ENCODE results near the gene PSMD13.

DNA sequence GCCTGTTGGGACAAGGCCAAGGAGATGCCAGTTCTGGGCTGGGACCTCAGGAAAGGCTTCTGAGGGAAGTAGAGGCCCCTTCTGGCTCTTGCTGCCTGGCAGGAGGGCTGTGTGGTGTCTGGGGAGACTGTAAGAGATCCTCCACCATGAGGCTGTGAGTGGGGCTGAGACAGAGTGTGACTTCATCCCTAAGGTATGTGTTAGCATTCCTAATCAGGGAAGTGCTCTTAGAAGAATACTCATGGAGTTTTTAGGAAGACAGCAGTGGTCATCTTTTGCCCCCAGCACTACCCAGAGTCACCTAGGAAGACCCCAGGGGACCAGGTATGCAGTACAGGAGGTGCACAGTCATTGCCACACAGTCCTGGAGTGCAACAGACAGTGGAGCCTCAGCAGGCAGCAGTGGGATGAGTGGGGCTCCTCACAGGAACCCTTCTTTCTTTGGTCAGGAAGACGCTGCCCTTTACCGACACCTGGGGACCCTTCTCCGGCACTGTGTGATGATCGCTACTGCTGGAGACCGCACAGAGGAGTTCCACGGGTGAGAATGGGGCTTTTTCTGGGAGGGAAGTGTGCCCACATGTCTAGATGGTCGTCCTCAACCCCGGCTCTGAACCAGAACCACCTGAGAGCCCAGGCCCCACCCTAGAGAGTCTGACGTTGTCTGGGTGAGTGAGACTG lies 26.5 kb upstream of the PSMD13 start:
- TF ChIP-seq, protein P1, sequence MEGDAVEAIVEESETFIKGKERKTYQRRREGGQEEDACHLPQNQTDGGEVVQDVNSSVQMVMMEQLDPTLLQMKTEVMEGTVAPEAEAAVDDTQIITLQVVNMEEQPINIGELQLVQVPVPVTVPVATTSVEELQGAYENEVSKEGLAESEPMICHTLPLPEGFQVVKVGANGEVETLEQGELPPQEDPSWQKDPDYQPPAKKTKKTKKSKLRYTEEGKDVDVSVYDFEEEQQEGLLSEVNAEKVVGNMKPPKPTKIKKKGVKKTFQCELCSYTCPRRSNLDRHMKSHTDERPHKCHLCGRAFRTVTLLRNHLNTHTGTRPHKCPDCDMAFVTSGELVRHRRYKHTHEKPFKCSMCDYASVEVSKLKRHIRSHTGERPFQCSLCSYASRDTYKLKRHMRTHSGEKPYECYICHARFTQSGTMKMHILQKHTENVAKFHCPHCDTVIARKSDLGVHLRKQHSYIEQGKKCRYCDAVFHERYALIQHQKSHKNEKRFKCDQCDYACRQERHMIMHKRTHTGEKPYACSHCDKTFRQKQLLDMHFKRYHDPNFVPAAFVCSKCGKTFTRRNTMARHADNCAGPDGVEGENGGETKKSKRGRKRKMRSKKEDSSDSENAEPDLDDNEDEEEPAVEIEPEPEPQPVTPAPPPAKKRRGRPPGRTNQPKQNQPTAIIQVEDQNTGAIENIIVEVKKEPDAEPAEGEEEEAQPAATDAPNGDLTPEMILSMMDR (conservative IDR thresholded peaks at IDR 0.05; ENCODE audit: low read depth, low read length): no peak
- TF ChIP-seq MAFK (IDR thresholded peaks at IDR 0.05; ENCODE audit: low read depth, low read length): no peak
- TF ChIP-seq, protein P2, sequence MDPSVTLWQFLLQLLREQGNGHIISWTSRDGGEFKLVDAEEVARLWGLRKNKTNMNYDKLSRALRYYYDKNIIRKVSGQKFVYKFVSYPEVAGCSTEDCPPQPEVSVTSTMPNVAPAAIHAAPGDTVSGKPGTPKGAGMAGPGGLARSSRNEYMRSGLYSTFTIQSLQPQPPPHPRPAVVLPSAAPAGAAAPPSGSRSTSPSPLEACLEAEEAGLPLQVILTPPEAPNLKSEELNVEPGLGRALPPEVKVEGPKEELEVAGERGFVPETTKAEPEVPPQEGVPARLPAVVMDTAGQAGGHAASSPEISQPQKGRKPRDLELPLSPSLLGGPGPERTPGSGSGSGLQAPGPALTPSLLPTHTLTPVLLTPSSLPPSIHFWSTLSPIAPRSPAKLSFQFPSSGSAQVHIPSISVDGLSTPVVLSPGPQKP (IDR thresholded peaks at IDR 0.05; ENCODE audit: borderline replicate concordance, low read depth, low read length): no peak
- no peak for TF ChIP-seq RAD21 (IDR thresholded peaks at IDR 0.05; ENCODE audit: low read length)
- TF ChIP-seq POLR2A (IDR thresholded peaks at IDR 0.05; ENCODE audit: low read depth, low read length): peak; percentile 71
- TF ChIP-seq, protein P3, sequence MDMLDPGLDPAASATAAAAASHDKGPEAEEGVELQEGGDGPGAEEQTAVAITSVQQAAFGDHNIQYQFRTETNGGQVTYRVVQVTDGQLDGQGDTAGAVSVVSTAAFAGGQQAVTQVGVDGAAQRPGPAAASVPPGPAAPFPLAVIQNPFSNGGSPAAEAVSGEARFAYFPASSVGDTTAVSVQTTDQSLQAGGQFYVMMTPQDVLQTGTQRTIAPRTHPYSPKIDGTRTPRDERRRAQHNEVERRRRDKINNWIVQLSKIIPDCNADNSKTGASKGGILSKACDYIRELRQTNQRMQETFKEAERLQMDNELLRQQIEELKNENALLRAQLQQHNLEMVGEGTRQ (IDR thresholded peaks at IDR 0.05; ENCODE audit: low read depth, low read length): no peak
- no peak; the same call in 1 of the 2 replicates for TF ChIP-seq FOS (IDR thresholded peaks at IDR 0.05; ENCODE audit: low read depth, low read length)
- TF ChIP-seq MXI1 (IDR thresholded peaks at IDR 0.05; ENCODE audit: borderline replicate concordance, low read depth, low read length): no peak
